GM12891 (cell line): Measurements from ENCODE around the gene LDB2.

ENCODE experiments used
- PAX5 ChIP-seq: IDR thresholded peaks from 2 replicates; pipeline ENCODE4 v1.6.1; 2011; ENCODE audit warnings: low read length, moderate library complexity, mild to moderate bottlenecking; ENCODE audit not compliant: insufficient read depth, severe bottlenecking
- POLR2A ChIP-seq: IDR thresholded peaks from 2 replicates; pipeline ENCODE4 v1.6.1; 2011; ENCODE audit warnings: low read depth, low read length, control low read depth
- POLR2AphosphoS5 ChIP-seq: IDR thresholded peaks from 2 replicates; pipeline ENCODE4 v1.6.1; 2011; ENCODE audit warnings: low read depth, low read length, control low read depth
- TAF1 ChIP-seq: IDR thresholded peaks from 2 replicates; pipeline ENCODE4 v1.6.1; 2011; ENCODE audit warnings: low read depth, low read length, control low read depth

DNA sequence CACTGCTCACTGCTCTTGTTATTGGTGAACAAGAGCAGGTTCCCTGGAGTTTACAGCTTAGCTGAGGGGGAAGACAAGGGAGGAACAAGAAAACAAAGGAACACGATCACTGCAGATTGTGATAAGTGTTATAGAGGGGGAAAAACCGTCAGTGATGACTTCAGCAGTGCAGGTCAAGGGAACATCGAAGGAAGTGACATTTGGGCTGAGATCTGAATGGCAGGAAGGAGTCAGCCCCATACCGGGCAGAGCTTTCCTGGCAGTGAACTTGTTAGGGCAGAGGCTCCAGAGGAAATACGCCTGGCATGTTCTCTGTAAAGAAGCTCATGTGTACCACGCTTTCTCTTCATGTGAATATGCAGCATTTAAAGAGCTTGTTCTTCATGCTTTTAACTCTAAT lies 78.1 kb downstream of the LDB2 start:
- no peak for TF ChIP-seq POLR2A
- TF ChIP-seq TAF1 = no peak
- TF ChIP-seq POLR2AphosphoS5 = no peak
- no peak for TF ChIP-seq PAX5
